Measurements from ENCODE around the gene ZNF655.

GRCh38 chr7:99599836-99600235 is 41.4 kb downstream of the ZNF655 start:
- TF ChIP-seq, protein P1, sequence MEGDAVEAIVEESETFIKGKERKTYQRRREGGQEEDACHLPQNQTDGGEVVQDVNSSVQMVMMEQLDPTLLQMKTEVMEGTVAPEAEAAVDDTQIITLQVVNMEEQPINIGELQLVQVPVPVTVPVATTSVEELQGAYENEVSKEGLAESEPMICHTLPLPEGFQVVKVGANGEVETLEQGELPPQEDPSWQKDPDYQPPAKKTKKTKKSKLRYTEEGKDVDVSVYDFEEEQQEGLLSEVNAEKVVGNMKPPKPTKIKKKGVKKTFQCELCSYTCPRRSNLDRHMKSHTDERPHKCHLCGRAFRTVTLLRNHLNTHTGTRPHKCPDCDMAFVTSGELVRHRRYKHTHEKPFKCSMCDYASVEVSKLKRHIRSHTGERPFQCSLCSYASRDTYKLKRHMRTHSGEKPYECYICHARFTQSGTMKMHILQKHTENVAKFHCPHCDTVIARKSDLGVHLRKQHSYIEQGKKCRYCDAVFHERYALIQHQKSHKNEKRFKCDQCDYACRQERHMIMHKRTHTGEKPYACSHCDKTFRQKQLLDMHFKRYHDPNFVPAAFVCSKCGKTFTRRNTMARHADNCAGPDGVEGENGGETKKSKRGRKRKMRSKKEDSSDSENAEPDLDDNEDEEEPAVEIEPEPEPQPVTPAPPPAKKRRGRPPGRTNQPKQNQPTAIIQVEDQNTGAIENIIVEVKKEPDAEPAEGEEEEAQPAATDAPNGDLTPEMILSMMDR (IDR thresholded peaks at IDR 0.05): no peak
- TF ChIP-seq, protein P2, sequence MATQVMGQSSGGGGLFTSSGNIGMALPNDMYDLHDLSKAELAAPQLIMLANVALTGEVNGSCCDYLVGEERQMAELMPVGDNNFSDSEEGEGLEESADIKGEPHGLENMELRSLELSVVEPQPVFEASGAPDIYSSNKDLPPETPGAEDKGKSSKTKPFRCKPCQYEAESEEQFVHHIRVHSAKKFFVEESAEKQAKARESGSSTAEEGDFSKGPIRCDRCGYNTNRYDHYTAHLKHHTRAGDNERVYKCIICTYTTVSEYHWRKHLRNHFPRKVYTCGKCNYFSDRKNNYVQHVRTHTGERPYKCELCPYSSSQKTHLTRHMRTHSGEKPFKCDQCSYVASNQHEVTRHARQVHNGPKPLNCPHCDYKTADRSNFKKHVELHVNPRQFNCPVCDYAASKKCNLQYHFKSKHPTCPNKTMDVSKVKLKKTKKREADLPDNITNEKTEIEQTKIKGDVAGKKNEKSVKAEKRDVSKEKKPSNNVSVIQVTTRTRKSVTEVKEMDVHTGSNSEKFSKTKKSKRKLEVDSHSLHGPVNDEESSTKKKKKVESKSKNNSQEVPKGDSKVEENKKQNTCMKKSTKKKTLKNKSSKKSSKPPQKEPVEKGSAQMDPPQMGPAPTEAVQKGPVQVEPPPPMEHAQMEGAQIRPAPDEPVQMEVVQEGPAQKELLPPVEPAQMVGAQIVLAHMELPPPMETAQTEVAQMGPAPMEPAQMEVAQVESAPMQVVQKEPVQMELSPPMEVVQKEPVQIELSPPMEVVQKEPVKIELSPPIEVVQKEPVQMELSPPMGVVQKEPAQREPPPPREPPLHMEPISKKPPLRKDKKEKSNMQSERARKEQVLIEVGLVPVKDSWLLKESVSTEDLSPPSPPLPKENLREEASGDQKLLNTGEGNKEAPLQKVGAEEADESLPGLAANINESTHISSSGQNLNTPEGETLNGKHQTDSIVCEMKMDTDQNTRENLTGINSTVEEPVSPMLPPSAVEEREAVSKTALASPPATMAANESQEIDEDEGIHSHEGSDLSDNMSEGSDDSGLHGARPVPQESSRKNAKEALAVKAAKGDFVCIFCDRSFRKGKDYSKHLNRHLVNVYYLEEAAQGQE (IDR thresholded peaks at IDR 0.05; ENCODE audit: insufficient read depth in 1 of 2, low read depth in 2 of 2, low read length in 1 of 2): no peak

All from Panc1 (cell line).